HG02840 (cell line): ENCODE results near the gene DENND2D.
A peak's percentile ranks its signal among the peaks of the same experiment; 100 is the strongest.
"Not testable (repeated sequence)": the region's sequence is repeated elsewhere in the genome, so short reads cannot be mapped to it uniquely, and the experiment has no call there.

Experiments
- ATAC-seq: cut with Tn5 transposase; IDR thresholded peaks from one replicate; pipeline ENCODE4 v1.9.1; 2021; ENCODE audit warnings: mild to moderate bottlenecking, moderate library complexity, moderate number of reproducible peaks; ENCODE audit not compliant: unreplicated experiment, low FRiP score

The DENND2D gene

DNA sequence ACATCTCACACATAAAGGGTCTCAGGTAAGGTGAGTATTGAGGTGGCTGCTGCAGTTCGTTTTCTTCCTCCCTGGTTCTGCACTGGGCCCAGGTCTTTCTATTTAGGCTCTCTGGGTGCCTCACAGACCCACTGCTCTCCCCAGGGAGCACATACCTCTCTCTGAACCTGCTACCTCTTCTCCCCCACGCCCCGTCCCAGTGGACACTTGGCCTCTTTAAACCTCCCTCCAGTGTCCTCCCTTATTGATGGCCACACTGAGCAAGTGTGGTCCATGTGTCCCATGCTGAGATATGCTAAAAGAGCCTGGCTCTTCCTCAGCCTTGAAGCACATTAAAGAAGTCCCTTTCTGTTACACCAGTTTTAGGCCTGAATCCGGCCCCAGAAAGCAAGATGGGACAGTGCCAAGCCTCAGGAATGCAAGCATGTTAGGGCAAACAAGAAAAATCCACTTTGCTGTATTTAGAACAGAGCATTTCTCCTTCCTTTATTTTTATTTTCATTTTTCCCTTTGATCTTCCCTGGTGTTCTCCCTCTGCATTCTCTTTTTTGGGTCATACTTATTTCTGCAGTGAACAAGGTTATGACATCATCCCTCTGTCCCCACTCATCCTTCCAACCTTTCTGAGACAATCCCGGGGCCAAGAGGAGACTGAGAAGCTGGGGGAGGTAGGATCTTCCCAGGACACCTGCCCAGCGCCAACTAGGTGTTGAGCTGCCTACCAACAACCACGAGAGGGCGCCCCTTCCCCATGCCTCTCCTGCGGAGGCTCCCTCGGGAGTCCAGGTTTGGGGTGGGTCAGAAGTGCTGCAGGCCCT lies 22.1 kb upstream of the DENND2D start:
- ATAC-seq, result peak; percentile 4

DNA sequence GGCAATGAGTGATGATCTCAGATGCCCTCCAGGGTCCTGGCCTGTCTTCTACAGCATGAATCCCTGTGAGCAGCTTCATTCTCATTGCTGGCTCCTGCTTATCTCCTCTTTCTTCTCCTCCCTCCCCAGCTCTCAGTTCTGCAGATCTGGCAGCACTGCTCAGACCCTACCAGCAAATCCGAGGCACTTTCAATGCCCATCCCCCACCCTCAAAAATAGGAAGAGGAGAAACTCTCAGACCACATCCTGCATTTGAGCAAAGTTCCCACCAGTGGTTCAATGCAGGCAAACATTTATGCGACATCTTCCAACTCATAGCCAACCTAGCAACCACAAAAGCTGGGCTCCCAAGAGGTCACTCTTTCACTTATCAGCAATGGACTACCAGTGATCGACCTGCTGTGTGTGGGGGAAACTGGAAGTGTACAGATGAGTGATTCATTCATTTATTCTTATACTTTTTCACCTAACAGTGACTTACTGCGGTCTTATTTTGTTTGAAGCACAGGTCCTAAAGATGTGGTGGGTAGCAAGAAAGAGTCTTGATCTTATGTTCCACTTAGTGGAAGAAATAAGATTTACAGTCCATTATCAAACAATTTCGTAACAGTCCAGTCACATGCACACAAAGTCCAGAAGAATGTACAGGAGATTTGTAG lies 21.3 kb upstream of the DENND2D start:
- peak; percentile 57 for ATAC-seq

DNA sequence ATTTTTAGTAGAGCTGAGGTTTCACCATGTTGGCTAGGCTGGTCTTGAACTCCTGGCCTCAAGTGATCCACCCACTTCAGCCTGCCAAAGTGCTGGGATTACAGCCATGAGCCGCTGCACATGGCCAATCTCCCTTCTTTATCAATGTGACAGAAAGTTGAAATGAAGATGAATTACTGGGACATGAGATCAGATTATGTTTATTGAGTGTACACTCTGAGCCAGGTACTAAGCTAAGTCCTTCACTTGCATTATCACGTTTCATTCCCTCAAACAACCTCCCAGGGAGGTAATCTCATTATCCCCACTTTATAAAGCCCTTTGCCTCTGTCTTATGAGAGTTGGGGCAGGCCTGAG lies 20.8 kb upstream of the DENND2D start:
- ATAC-seq, result no peak

DNA sequence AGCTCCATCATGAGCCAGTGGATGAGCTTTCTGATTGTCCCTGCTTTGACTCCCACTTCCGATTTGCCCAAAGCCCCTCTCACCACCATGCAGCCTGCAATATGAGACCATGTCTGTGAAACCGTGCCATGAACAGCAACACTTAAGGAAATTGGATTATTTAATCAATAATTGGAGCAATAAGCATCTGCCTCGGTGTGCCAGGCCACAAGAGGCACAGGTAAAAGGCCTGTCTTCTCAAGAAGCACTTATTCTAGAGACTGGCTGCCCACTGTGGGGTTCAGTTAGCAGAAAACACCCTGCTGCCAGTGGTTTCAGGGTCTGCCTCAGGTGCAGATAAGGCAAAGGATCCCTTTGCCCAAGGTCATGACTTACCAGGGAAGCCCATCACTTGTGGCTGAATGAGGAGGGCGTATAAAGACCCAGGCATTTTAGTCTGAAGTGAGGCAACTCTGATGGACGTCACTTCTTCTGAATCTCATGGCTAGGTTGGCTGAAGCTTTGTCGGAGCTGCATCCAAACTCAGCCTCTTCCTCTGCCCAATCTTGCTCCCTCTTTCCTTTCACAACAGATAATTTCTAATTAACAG lies 19.9 kb upstream of the DENND2D start:
- ATAC-seq, result no peak

DNA sequence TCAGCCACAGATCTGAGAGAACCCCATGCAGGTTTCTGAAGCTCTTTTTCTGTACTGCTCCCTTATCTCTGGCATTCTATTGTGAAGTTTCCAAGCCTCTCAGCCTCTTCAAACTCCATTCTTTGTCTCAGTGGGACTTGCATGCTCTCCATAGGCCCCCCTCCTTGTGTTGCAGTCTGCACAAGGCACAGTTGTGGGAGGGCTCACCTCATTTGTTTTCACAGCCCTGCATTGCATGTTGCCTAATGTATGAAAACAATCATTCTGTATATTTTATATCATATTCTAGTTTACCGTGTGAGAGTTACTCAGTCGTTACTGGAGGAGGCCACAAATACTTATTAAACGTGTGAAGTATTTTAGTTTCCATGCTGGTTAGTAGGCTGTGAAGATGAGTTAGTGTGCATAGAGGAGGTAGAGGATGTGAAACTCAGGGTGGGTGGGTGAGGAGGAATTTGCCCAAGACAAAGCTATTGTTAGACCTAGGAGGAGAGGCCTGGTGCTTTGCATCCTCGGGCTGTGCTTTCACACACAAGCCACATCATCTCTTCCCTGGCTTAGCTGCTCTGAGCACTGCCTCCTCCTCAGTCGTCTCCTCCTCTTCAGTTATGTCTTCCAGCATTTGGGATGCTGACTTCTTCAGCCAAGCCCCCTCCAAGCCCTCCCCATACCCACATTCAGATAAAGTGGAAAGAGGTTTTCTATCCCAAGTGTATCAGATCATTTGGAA lies 19.3 kb upstream of the DENND2D start:
- peak; percentile 20 for ATAC-seq

DNA sequence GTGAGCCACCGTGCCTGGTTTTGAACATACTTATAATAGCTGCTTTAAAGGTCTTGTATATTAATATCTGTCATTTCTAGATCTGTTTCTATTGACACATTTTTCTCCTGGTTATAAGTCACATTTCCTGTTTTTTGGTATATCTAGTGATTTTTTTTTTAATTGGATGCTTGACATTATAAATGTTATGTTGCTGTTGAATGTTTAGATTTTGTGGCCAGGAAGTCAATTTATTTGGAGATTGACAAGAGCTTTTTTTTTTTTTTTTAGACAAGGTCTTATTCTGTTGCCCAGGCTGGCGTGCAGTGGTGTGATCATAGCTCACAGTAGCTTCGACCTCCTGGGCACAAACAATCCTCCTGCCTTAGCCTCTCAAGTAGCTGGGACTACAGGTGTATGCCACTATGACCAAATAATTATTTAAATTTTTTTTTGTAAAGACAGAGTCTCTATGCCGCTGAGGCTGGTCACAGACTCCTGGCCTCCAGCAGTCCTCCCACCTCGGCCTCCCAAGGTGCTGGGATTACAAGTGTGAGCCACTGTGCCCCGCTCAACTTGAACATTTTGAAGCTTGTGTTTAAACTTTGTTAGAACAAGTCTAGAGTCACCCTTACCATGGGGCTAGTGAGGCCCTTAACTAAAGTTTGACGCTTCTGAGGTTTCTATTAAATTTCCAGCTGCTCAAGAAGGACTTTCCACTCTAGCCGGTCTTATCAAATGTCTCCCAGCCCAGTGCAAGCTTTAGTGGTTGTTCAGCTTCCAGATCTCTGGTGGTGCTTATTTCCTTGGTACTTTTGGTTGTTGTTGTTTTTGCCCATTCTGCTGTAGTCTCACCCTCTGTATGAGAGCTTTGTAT lies 18.5 kb upstream of the DENND2D start:
- ATAC-seq, result no peak

DNA sequence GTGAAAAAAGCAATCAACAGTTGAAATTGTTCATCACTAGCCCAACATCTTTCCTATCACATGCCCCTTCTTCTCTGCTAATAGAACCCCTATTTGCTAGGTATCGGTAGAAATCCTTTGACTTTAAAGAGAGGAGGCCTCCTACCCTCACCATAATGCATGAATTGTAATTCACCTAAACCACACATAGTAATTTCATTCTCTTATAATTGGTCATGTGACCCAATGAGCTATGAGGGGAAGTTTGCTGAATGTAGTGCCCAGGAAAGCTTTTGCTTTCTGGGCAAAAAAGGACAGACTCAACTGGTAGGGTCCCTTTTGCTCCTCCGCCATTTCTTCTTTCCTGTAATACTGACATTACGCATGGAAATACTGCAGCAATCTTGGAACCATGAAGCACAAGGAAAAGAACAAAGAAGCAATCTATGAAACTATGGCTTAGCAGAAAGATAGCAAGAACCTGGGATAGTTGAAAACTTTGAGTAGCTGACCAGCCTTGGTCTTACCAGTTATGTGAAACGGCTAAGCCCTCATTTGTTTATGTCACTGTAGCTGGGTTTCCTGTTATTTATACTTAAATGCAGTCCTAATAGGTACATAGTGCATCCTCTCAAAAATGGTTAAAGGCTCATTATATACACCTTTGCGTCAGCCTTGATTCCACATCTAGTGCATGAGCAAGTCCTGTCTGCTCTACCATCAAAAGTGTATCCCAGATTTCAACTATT lies 16.9 kb upstream of the DENND2D start:
- no peak for ATAC-seq

DNA sequence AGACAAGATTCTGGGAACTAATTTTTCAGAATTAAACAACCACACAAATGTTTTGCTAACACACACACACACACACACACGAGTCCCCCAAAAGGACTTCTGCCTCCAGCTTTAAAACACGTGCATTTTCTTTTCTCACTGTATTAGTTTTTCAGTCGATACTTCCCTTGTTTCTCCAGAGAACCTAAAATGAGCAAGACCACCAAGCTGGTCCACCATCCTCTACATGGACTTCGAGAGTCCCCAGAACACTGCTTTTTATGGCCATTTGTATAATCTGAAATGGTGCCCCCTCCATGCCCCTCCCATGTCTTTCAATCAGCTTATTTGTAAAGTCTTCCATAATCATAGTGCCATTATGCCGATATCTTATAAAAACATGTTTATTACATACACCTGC lies 16.3 kb upstream of the DENND2D start:
- ATAC-seq, result no peak

DNA sequence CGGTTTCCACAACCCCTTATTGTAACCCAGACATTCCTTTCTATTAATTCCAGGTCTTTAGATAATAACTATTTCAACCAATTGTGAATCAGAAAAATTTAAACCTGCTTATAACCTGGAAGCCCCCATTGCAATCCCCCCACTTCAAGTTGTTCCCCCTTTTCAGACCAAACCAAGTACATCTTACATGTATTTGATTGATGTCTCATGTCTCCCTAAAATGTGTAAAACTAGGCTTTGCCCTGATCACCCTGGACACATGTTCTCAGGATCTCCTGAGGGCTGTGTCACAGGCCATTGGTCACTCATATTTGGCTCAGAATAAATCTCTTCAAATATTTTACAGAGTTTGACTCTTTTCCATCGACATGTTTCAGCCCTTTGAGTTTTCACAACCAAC lies 14.8 kb upstream of the DENND2D start:
- ATAC-seq, result not testable (repeated sequence)

DNA sequence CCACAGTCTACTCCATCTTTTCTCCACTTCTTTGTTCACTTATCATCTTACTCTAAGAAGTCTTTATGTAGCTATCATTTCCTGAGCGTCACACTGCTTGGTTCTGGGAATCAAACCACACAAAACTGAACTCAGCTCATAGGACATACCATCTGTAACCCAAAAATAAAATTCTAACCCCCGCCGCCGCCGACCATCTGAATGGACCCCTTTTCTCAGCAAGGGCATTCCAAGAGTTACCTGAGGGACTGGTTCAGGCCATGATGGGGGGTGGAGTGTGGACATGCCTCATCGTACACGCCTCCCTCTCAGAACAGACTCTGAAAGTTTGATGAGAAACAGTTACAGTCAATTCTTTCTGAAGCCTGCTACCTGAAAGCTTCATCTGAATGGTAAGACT lies 14.4 kb upstream of the DENND2D start:
- no peak for ATAC-seq

DNA sequence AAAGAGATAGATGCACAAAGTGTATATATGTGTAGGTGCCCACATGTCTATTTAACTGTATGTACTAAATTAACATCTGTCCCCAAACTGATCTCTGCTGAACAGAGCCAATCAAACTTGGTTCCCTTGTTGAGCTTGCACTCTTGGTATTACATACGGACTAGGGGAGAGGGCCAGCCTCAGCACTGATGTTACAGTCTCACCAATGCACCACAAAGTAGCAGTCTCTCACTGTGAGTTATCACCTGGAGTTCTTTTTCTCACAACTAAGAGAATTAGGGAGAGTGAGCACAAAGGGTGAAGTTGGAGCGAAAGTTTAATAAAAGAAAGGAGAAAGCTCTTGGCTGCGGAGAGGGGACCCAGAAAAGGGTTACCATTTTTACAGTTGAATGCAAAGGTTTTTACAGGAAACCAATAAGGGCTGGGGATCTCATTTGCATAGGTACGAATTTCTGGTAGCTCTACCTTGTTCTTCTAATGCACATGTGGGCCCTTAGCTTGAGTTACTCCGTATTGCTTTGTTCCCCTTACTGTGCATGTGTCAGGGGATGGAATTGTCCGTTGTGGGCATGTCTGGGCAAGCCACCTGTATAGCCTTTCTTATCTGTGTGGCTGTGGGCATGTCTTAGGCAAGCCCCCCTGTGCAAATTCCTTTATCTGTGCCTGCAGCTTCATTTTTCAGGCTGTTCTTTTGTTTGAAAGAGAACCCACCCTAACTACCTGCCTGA lies 13.8 kb upstream of the DENND2D start:
- ATAC-seq, result no peak

DNA sequence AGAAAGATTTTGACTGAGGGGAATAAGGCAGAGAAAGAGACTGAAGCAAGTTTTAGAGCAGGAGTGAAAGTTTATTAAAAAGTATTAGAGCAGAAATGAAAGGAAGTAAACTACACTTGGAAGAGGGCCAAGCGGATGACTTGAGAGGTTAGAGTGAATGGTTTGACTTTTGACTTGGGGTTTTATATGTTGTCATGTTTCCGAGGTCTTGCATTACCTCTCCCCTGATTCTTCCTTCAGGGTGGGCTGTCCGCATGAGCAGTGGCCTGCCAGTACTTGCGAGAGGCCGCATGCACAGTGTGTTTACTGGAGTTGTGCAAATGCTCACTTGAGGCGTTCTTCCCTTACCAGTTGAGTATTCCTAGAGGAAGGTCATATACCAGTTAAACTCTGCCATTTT lies 13.0 kb upstream of the DENND2D start:
- ATAC-seq, result no peak

DNA sequence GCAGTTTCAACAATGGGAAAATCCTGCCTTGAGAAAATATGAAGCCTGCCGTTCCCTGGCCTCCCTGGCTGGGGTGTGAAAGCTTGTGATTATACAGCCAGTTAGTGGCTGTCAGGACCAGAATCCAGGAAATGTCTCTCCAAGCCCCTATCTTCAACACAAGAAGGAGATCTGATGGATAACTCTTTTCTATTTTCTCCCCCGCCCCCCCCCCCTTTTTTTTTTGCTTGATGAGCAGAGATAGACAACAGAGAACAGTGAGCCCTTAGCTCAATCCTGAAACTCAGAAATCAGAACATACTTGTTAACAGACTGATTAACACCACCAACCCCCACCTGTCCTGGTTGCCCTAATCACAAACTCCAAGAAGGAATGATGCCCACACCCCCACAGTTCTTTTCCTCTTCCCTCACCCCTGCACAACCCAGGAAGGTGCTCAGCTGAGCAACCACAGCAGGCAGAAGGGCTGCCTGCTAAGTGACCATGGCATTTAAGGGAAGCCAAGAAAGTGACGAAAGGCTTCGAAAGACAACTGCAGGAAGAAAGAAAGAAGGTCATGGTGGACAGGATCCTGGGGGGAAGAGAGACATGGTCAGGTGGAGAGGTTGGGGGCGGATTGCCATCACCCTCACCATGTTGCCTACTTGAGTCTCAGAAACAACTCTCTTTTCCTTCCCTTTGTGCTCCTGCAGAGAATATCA lies 12.3 kb upstream of the DENND2D start:
- ATAC-seq, result no peak

DNA sequence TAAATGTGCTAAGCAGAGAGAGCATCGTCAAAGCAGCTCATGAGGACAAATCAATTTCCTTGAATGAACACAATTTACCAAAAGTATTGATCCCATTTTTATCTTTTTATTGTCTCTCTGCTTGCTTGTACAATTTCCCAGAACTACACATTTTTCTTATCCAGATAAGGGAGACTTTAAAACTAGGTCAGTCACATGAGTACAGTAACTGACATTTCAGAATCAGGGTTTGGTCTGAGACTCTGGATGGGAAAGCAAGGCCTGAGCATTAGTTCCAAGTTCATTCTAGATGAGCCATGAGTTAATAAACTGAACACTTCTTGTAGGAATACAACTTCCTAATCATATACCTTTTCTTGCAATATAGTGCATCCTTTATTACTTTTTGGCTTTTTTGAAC lies 11.5 kb upstream of the DENND2D start:
- no peak for ATAC-seq

DNA sequence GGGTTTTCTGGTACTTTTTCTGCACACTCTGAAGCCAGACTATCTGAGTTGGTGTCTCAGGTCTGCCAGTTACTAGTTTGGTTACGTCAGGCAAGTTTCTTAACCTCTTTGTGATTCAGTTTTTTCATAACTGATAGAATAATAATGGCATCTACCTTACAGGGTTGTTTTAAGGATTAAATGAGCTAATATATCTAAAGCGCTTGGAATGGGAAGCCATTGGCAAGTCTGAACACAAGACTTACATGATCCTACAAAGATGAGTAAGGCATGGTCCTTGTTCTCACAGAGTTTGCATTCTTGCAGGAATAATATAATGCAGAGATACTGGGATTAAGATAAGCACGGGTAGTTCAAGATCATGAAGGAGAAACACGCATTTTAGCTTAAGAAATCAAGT lies 9.2 kb upstream of the DENND2D start:
- ATAC-seq, result no peak

DNA sequence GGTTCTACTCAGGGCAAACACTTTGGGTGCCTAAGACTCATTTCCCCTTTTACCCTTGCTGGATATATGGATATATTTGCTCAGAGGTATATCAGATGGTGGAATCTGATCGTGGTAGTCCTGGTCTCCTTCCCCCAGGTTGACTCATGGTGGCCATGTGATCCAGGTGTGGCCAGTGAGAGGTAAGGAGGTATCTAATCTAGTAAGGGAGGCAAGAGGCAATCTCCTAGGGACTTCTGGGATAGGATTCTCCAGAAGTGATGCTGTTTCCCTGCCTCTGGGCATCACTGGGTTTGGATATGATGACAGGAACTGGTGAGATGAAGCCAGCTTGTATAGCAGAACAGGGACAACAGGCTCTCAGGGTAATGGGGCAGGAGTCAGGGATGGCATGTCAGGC lies 8.5 kb upstream of the DENND2D start:
- ATAC-seq, result no peak

DNA sequence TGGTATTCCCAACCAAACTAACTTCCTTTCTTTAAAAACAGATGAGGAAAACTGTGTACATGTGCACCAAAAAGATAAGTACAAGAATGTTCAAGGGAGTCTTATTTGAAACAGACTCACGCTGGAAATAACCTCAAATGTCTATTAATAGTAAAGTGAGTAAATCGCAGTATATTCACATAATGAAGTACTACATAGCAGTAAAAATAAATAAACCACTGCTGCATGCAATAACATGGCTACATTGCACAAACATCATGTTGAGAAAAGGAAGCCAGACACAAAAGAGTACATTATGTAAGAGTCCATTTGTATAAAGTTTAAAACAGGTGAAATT lies 5.2 kb upstream of the DENND2D start:
- ATAC-seq, result no peak

DNA sequence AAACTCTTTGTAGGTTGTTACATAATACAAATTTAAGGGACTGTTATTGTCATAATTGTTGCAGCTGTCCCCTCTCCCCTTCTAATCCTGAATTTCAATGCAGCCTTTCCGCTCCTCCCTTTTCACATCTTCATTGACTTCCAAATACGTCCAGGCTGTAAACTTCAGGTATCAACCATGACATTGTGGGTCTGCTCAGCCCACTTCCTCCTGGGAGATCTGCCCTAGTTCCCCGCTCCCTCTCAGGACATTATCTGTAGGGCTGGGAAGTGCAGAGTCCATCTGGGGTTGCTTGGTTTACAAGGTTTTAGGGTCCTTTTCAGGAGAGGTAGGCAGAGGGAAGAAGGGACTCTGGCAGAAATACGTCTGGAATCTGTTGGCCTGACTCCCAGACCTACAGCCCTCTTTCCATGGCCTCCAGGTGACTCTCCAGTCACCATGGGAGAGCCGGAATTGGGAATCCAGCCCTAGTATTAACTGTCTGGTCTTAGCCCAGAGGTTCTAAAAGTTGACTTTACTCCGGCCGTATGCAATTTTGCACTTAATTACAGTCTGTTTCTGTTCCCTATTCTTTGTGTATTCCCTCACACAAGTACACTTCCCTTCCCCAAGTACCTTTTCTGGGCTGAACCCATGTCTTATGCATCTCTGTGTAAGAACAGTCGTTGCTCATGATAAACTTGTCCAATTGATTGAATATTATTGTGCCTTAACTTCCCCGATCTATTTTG lies 4.7 kb upstream of the DENND2D start:
- no peak for ATAC-seq
